ENCODE data around the gene MARCKS. TPM values are rescaled to one million over a fixed set of nuclear protein-coding genes. Genes with fewer than 3 reads are reported as not detected.
A peak's percentile ranks its signal among the peaks of the same experiment; 100 is the strongest.

The MARCKS gene
- total RNA-seq, 4 donors from 2014 or later: 33.7 to 42.9 (median 36.7) TPM

DNA sequence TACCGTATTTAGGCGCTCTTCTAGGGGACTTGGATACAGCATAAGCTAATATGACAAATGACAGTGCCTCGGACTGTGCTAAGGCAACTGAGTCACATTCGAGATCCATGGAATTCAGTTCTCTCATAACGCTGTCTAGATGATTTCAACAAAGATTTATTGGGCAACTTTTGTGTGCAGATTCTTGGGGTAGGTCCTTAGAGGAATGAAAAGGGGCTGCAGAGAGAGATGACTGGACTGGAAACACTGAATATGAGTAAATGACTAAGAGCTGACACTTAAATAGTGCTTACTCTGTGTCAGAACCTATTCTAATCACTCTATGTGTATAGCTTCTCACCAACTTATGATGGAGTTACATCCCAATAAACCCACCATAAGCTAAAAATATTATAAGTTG lies 36.4 kb upstream of the MARCKS start:
- Histone ChIP-seq H3K36me3 (no peaks in the 10 kb centered on the region), H3K9me3 (no peaks in the 10 kb centered on the region), H3K4me3 (no peak overlapping the region), H3K27ac (no peak overlapping the region), H3K4me1 (peaks cover 0 to 5% (median 0%) of the 10 kb centered on the region in 4 donors), H3K27me3 (no peaks in the 10 kb centered on the region)
- TF ChIP-seq, protein P1, sequence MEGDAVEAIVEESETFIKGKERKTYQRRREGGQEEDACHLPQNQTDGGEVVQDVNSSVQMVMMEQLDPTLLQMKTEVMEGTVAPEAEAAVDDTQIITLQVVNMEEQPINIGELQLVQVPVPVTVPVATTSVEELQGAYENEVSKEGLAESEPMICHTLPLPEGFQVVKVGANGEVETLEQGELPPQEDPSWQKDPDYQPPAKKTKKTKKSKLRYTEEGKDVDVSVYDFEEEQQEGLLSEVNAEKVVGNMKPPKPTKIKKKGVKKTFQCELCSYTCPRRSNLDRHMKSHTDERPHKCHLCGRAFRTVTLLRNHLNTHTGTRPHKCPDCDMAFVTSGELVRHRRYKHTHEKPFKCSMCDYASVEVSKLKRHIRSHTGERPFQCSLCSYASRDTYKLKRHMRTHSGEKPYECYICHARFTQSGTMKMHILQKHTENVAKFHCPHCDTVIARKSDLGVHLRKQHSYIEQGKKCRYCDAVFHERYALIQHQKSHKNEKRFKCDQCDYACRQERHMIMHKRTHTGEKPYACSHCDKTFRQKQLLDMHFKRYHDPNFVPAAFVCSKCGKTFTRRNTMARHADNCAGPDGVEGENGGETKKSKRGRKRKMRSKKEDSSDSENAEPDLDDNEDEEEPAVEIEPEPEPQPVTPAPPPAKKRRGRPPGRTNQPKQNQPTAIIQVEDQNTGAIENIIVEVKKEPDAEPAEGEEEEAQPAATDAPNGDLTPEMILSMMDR (IDR thresholded peaks at IDR 0.05): no peak
- TF ChIP-seq POLR2A (IDR thresholded peaks at IDR 0.05): no peak
- DNase-seq: no peak

DNA sequence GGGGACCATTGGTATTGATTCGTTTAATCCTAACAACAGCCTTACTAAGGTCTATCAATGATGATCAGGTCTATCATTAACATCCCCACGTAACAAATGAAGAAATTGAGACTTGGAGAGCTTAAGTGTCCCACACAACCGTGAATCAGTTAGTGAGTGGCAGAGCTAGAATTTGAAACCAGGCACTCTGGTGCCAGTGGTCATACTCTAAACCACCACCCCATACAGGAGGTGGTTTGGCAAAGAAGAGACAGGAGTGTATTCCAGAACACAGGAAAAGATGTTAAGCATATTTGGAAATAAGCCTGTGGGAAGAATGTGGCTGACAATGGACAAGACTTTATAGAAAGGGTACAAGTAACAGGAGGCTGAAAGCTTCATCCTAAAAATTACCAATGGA lies 35.7 kb upstream of the MARCKS start:
- Histone ChIP-seq H3K4me1 (peaks cover 0 to 5% (median 0%) of the 10 kb centered on the region in 4 donors), H3K9me3 (no peaks in the 10 kb centered on the region), H3K27ac (no peak overlapping the region), H3K36me3 (no peaks in the 10 kb centered on the region), H3K27me3 (no peaks in the 10 kb centered on the region), H3K4me3 (no peak overlapping the region)
- DNase-seq: no peak
- TF ChIP-seq POLR2A (IDR thresholded peaks at IDR 0.05): no peak
- TF ChIP-seq, protein P1 (IDR thresholded peaks at IDR 0.05): no peak

DNA sequence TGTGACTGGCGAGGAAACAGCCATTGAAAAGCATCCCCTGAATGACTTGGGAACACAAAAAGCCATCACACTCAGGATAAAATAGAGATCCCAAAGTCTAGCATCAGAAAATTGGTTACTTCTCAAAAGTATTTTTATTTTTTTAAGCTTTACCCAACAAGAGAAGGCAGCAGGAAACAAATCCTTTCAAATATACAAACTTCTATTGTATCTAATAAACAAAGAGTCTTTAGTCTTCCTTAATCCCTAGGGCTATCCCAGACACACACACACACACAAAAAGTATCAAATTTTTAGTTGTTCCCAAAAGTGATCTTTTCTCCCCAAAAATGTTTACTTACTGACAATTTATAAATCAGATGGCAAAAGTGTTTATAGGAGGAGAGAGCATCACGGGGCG lies 33.2 kb upstream of the MARCKS start:
- H3K4me1 ChIP-seq: peaks cover 0 to 5% (median 0%) of the 10 kb centered on the region in 4 donors
- no peak overlapping the region for H3K4me3 ChIP-seq
- DNase-seq: no peak
- H3K27me3 ChIP-seq: no peaks in the 10 kb centered on the region
- H3K36me3 ChIP-seq: no peaks in the 10 kb centered on the region
- TF ChIP-seq, protein P1 (IDR thresholded peaks at IDR 0.05): no peak
- TF ChIP-seq POLR2A (IDR thresholded peaks at IDR 0.05): no peak
- no peaks in the 10 kb centered on the region for H3K9me3 ChIP-seq
- H3K27ac ChIP-seq: no peak overlapping the region

DNA sequence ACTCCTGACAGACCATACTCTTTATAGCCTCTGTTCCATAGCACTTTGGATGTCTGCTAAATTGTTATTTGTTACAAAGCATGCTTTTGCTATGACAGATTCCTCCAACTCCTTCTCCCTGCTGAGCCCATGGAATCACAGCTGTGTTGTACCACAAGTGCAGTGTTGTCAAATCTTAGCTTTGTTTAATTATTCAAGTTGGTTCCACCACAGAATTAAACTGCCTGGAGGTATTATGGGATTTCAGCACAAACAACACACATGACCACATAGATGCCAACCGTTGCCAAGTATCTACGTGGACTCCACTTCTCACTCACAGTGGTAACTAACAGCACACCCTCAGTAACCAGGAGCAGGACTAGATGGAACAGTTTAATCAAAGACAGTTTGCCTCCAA lies 32.7 kb upstream of the MARCKS start:
- no peaks in the 10 kb centered on the region for H3K27me3 ChIP-seq
- no peaks in the 10 kb centered on the region for H3K36me3 ChIP-seq
- no peak overlapping the region for H3K4me3 ChIP-seq
- no peaks in the 10 kb centered on the region for H3K9me3 ChIP-seq
- peaks cover 0 to 5% (median 0%) of the 10 kb centered on the region in 4 donors for H3K4me1 ChIP-seq
- H3K27ac ChIP-seq: peak overlapping the region in 1 of 4 donors; percentile 4
- TF ChIP-seq, protein P1 (IDR thresholded peaks at IDR 0.05): no peak
- TF ChIP-seq POLR2A (IDR thresholded peaks at IDR 0.05): no peak
- no peak for DNase-seq

DNA sequence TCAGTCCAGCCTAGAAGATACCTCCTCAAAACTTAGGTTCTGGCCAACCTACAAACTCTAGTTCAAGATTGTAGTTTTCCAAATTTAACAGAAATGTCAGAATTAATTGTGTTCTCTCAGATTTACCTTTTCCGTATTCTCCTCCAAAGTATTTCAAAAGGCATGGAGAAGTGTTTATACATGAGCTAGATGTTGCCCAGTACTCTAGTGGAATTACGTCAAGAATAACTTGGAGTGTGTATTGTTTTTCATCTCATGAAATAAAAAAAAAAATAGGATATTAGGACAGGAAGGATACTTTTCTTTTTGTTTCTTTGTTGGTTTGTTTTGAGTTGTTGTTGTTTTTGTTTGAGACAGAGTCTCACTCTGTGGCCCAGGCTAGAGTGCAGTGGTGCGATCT lies 32.3 kb upstream of the MARCKS start:
- peak overlapping the region in 1 of 4 donors; percentile 4 for H3K27ac ChIP-seq
- no peak overlapping the region for H3K4me3 ChIP-seq
- no peaks in the 10 kb centered on the region for H3K36me3 ChIP-seq
- TF ChIP-seq, protein P1 (IDR thresholded peaks at IDR 0.05): no peak
- no peak for TF ChIP-seq POLR2A (IDR thresholded peaks at IDR 0.05)
- H3K4me1 ChIP-seq: peaks cover 0 to 2% (median 0%) of the 10 kb centered on the region in 4 donors
- no peak for DNase-seq
- H3K27me3 ChIP-seq: no peaks in the 10 kb centered on the region
- no peaks in the 10 kb centered on the region for H3K9me3 ChIP-seq

DNA sequence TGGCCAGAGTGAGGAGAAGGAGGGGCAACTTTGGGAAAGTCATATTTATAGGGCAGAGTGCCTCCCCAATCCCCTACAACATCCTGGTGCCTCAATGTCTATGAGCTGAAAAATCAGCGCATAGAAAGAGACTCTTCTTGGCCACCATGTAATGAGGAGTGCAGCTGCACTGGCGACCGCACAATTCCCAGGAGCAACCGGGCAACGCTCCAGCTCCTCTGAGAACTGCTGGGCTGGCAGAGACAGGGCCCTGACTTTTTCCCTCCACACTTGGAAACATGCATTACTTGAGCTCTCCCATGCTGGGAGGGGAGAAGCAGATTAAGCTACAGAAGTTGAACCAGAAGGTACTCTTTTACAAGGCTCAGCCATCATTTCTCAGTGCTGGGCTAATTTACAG lies 31.4 kb upstream of the MARCKS start:
- Histone ChIP-seq H3K27ac (peak overlapping the region in 1 of 4 donors; percentile 9), H3K27me3 (no peaks in the 10 kb centered on the region), H3K4me3 (no peak overlapping the region), H3K9me3 (no peaks in the 10 kb centered on the region), H3K36me3 (no peaks in the 10 kb centered on the region), H3K4me1 (no peaks in the 10 kb centered on the region)
- TF ChIP-seq, protein P1 (IDR thresholded peaks at IDR 0.05): no peak
- TF ChIP-seq POLR2A (IDR thresholded peaks at IDR 0.05): no peak
- DNase-seq: peak in 2 of 3 donors; percentile 60 to 62

Measured in Peyer's patch (tissue), 4 donors.